ENCODE data around the gene WBP1L. TPM values are rescaled to one million over a fixed set of nuclear protein-coding genes. Genes with fewer than 3 reads are reported as not detected.
"Not testable (repeated sequence)": the region's sequence is repeated elsewhere in the genome, so short reads cannot be mapped to it uniquely, and the experiment has no call there.

WBP1L gene
- total RNA-seq, 1 donor from 2014 or later: 15.5 TPM

DNA sequence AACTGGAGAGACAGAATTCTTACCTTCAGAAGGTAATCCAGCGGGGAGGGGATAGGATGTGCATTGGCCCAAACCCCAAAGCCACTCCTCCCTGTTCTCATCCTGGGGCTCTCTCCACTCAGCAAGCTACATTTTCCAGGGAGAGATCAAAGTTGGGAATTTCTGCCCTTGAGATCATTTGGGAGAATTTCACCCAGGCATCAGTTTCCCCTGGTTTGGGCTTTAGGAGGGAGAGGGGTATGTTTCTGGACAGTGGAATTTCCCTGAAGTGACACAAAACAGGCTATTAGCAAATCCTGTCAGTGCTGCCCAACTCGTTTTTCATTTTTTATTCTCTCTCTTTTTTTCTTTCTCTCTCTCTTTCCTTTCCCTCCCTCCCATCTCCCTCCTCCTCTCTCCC, 57.7 kb downstream of the WBP1L start:
- FAIRE-seq (no peak), DNase-seq (ENCODE audit: low spot score in 2 of 2) (no peak)

DNA sequence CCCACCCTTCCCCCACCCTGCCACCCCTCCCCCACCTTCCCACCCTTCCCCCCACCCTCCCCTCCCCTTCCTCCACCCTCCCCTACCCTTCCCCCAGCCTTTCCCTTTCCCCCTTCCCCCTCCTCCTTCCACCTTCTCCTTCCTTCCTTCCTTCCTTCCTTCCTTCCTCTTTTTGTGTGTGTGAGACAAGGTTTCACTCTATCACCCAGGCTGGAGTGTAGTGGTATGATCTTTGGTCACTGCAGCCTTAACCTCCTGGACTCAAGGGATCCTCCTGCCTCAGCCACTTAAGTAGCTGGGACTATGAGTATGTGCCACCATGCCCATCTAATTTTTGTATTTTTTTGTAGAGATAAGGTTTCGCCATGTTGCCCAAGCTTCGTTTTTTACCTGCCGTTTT, 58.2 kb downstream of the WBP1L start:
- DNase-seq (ENCODE audit: low spot score in 2 of 2) (no peak), FAIRE-seq (no peak)

DNA sequence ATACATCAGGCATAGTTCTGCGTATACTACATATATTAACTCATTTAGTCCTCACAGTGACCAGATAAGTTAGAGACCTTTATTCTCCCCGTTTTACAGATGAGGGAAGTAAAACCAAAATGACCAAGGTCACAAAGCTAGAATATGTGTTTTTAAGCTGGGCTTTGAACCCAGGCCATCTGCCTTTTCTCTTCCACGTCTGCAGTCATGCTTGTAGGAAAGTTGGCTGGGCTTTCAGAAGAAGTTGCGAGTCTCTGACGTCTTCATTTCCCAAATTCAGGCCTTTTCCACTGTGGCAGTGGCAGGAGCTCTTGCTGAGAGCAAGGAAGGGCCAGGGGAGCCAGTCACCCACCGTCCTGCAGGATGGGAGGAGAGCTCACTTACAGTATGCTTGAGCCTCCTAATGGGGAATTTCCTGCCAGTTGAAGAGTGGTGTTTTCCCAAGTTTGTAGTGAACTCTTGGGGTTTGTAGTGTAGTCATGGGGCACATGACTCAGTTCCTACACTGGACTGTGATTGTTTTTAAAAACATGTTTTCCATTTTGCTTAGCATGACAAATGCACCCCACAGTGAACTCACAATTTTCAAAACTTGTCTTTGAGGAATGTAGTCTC, 59.3 kb downstream of the WBP1L start:
- DNase-seq (ENCODE audit: low spot score in 2 of 2): no peak
- no peak for FAIRE-seq

DNA sequence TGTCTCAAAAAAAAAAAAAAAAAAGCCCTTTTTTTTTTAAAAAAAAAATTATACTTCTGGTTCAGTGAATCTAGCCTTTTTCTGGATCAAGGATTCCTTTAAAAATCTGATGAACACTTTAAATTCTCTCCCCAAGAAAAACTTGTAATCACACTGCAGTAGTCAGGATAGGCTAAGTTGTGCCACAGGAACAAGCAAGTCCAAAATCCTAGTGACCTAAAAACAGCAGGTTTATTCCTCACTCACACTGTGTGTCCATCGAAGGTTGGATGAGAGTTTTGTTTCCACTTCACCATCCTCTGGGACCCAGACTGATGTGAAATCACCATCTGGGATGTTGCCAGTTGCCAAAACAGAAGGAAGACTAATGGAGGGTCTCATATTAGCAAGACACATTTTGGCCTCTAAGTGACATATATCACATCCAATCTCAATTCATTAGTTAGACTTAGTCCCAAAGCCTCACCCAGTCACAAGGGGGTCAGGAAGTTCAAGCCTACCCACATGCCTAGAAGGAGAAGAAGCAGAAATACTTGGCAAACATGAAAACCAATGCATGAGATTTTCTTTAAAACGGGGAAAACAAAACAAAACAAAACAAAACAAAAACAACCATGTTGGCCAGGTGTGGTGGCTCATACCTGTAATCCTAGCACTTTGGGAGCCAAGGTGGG, 60.8 kb downstream of the WBP1L start:
- DNase-seq (ENCODE audit: low spot score in 2 of 2) (no peak), FAIRE-seq (no peak)

DNA sequence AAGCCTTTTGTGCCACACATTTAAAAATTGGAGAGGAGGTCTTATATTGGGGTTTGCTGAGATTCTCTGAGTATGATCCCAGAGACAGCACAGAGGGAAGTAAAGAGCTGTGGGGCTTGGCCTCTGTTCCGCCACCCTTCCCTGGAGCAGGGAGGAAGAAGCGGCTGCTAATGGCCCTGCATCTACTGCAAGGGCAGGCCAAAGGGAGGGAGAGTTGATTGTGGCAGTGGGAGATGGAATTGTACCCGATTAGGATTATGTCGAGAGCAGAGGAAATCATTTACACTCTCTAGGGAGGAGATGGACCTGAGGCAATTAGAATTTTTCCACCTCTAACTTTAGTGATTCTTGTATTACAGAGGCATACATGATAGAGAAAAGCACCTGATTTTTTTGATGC, 64.6 kb downstream of the WBP1L start:
- DNase-seq (ENCODE audit: low spot score in 2 of 2) (no peak), FAIRE-seq (no peak)

DNA sequence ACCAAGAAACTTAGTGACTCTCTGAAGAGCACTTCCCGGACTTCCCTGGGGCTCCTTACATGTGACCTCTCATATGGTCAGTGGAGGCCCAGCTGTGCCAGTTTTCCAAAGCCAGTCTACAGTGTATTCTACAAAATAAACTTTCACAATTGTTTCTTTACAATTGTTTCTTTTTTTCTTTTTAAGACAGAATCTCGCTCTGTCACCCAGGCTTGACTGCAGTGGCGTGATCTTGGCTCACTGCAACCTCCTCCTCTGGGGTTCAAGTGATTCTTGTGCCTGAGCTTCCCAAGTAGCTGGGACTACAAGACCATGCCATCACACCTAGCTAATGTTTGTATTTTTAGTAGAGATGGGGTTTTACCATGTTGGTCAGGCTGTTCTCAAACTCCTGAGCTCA, 67.6 kb downstream of the WBP1L start:
- DNase-seq (ENCODE audit: low spot score in 2 of 2) (no peak), FAIRE-seq (no peak)

DNA sequence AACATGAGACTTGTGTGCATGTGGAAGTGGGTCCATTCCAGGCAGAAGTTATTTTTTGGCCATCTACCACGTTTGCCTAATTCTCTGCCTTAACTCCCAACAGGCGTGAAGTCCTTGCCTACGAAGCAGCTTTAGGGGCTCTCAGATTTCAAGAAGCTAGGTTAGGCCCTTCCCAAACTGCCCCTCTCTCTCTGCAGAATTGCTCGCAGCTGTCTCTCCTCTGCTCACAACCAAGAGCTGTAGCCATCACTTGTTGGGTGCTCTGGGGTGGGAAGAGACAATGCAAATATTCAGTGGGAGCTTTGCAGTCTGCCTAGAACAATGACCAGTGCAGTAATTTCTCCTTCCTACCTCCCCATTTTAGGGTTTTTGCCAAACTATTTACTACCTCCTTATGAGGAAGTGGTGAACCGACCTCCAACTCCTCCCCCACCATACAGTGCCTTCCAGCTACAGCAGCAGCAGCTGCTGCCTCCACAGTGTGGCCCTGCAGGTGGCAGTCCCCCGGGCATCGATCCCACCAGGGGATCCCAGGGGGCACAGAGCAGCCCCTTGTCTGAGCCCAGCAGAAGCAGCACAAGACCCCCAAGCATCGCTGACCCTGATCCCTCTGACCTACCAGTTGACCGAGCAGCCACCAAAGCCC, 68.6 kb downstream of the WBP1L start:
- FAIRE-seq (no peak), DNase-seq (ENCODE audit: low spot score in 2 of 2) (no peak)

DNA sequence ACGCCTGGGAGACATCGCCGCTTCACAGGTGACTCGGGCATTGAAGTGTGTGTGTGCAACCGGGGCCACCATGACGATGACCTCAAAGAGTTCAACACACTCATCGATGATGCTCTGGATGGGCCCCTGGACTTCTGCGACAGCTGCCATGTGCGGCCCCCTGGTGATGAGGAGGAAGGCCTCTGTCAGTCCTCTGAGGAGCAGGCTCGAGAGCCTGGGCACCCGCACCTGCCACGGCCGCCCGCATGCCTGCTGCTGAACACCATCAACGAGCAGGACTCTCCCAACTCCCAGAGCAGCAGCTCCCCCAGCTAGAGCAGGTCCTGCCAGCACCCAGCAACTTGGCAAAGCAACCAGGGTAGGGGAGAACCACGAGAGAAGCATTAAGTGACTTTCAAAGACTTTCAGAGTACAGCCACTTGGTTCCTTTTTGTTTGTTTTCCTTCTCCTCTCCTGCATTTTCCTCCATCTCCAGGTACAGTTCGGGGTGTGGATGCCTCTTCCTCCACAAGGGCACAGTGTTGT, 69.3 kb downstream of the WBP1L start:
- DNase-seq (ENCODE audit: low spot score in 2 of 2): no peak
- FAIRE-seq: no peak

DNA sequence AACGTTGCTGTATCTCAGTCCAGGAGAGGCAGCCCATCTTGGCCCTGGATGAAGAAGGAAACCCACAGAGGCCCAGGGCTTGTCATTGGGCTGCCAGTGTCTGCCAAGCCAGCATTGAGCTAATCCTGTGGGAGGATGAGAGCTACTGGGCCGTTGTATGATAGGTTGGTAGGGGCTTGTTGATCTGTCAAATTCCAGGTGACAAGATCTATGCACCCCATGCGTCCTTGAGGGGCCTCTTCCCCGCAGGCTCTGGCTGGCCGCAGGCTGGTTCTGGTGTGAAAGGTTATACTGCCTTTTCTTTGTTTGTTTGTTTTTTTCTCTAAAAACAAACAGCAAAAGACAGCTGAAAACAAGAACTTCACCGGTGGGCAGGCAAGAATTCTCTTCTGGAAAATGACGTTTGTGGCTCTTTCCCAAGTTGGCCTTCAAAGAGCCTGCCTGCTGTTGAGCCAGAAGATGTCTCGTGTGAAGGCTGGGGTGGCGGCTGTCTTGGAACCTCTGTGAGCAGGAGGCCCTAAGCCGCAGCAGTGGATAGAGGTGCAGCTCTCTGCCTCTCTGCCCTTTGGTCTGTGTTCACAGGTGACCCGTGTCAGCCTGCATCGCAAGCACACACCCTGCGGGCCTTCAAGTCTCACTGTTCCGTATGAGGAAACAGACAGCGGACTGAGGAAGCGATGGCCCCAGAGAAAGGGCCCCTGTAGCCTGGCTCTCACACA, 70.1 kb downstream of the WBP1L start:
- FAIRE-seq: no peak

DNA sequence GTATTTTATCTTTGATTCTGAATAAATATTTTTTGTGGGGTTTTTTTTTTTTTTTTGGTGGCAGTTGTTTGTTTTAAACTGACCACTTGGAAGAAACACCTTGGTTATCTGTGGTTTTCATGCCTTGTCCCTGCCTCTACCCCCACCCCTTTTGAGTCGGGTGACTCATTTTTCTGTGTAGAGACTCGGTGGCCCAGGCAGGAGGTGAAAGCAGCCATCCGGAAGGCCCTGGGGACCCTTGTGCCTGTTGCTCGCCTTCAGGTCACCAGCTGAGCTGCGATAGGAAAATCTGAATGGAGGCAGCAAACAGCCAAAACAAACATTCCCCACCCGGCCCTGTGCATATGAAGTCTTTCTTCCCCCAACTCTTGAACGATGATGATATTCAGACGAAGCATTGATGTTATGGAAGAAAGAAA, 70.7 kb downstream of the WBP1L start:
- DNase-seq (ENCODE audit: low spot score in 2 of 2) (no peak), FAIRE-seq (no peak)

More for the DNA sequence above, 70.1 kb downstream of the WBP1L start:
- DNase-seq (ENCODE audit: low spot score in 2 of 2): no peak

DNA sequence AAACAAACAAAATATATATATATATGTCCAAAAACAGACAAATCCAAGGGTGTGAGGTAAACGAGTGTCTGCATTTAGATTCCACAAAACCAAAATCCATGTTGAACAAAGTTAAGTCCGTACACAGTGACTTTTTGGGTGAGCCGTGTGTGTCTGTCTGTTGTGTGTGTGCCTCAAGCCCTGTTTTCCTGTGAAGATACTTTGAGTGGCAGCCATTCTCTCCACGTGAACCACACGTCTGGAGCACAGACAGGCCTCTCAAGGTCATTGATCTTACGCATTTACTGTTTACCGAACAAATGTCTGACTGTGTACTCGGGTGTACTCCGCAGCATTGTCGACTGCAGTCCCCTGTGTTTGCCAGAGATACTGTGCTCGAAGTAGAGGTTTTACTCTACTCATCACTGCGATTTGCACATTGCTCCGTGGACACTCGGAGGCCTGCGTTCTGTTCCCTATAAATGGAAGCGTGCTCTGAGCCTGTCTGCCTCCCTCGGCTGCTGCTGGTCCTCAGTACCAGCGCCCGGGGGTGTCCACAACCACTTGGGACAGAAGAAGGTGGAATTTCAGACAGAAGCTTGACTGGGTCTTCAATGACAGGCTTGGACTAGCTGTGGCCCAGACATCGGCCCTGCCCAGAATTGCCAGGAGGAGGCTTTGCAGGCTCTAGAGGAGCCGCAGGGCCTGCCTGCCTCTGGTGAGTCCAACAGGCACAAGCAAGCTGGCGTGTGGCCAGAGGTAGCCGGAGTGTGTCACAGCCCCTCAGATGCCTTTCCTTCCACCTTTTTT, 71.3 kb downstream of the WBP1L start:
- FAIRE-seq (no peak), DNase-seq (ENCODE audit: low spot score in 2 of 2) (no peak)

DNA sequence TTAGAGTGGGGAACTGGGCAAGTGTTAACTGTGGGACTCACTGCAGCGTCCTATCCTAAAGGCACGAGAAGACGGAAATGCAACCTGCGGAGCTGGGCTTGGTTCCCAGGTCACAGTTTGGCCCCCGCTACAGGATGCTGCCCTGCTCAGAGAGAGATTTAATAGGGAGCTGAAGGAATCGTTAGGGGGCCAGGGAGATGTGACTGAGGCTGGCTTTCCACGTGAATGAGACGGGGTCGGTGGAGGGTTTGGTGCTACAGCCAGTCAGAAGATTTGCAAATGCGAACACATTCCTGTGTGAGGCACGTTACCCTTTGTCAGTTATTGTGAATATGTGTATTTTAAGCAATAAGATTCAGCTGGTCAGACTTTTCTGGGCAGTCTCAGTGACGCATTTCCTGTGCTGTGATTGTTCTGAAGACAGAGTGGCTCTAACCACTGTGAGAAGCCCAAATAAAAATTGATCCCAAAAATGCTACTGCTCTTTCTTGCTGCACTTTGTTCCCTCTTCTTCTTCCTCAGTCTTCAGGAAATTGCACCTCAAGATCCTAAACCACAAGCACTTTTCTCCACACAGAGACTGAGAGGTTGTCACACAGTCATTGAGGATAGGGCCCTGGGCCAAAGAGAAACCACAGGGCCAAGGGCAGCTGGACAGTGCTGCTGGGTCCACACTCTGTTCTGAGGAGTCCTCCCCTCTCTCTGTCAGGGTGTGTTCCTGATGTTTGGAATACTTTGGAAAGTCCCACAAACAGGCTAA, 72.2 kb downstream of the WBP1L start:
- DNase-seq (ENCODE audit: low spot score in 2 of 2): no peak

DNA sequence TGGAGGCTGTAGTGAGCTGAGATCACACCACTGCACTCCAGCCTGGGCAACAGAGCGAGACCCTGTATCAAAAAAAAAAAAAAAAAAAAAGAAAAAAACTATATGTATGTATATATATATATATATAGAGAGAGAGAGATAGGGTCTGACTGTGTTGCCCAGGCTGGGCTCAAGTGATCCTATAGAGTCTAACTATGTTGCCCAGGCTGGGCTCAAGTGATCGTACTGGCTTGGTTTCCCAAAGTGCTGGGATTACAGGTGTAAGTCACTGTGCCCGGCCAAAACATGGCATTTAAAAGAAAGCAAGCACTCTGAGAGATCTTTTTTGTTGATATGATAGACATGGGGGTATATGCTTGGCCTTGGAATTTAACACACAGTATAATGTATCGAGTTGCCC, 73.4 kb downstream of the WBP1L start:
- DNase-seq (ENCODE audit: low spot score in 2 of 2): no peak
- no peak for FAIRE-seq

More for the DNA sequence above, 72.2 kb downstream of the WBP1L start:
- FAIRE-seq: no peak

DNA sequence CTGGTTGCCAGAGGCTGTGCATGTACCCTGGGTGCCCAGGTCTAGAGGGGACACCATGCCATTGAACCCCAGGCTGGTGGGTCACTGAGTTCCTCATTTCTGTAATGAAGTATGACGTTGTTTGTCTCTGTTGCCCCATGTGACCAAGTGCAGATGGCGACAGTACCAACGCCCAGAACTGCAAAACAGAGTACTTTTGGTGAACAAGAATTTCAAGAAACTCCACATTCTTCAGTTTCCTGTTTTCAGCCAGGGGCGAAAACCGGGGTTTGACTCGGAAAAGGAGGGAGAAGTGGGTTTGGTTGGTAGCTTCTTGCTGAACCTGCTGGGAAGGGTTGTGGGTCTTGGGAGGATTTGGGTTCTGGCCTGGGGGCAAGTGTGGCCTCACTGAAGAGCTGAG, 75.3 kb downstream of the WBP1L start:
- no peak for FAIRE-seq
- DNase-seq (ENCODE audit: low spot score in 2 of 2): no peak

DNA sequence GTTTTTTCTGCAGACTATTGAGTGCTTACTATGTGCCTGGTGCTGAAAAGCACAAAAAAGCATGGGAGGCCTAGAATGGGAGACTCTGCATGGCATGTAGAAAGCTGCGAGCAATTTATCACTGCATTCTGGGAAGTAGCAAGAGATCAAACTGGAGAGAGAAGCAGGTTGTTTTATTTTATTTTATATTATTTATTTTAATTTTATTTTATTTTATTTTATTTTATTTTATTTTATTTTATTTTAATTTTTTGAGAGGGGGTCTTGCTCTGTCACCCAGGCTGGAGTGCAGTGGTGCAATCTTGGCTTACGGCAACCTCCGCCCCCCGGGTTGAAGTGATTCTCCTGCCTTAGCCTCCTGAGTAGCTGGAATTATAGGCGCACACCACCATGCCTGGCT, 76.3 kb downstream of the WBP1L start:
- not testable (repeated sequence) for FAIRE-seq; DNase-seq (ENCODE audit: low spot score in 2 of 2)

DNA sequence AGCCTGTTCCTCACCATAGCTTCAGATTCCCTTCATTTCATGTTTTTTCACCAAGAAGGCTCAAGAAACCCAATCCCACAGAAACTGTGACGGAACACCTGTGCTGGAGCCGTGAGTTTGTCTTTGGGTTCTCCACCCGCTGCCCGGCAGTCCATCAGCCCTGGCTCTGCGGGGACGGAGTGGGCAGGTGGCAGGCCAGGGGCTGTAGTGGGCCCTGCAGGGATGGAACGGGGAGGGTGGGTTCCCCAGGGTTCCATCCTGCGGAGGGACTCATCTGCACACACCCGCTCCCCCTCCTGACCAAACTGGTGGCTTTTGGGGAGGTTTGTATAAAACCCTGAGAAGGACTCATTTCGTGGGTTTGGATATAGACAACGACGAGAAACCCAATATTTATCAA, 78.5 kb downstream of the WBP1L start:
- FAIRE-seq: no peak
- DNase-seq (ENCODE audit: low spot score in 2 of 2): no peak

DNA sequence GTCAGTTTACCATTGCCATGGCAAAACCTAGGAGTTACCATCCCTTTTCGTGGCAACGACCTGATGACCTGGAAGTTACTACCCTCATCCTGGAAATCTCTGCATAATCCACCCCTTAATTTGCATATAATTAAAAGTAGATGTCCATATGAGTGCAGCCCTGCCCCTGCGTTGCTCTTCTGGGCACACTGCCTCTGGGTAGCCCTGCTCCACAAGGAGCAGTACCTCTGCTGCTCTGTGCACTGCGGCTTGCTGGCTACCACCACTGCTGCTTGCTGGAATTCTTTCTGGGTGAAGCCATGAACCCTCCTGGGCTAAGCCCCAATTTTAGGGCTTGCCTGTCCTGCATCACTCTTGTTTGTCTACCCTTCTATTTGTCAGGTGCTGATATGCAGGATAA, 80.9 kb downstream of the WBP1L start:
- DNase-seq (ENCODE audit: low spot score in 2 of 2) (no peak), FAIRE-seq (no peak)

DNA sequence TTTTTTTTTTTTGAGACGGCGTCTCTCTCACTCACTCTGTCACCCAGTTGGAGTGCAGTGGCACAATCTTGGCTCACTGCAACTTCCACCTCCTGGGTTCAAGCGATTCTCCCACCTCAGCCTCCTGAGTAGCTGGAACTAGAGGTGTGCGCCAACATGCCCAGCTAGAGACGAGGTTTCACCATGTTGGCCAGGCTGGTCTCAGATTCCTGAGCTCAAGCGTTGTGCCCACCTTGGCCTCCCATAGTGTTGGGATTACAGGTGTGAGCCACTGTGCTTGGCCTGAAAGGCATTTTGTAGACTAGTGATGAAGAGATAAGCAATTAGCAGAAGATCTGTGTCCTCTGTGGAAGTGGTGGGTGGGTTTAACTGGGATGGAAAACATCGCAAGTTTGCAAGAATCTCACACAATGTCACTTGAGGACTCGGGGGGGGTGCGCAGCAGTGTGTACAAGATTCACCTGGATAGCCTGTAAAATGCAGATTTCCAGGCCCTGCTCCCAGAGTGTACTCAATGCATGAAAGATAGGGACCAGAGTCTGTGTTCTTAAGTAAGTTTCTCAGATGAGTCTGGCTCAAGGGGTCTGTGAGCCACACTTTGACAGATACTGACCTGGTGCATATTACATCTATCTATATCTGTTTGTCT, 82.5 kb downstream of the WBP1L start:
- DNase-seq (ENCODE audit: low spot score in 2 of 2) (no peak), FAIRE-seq (no peak)

DNA sequence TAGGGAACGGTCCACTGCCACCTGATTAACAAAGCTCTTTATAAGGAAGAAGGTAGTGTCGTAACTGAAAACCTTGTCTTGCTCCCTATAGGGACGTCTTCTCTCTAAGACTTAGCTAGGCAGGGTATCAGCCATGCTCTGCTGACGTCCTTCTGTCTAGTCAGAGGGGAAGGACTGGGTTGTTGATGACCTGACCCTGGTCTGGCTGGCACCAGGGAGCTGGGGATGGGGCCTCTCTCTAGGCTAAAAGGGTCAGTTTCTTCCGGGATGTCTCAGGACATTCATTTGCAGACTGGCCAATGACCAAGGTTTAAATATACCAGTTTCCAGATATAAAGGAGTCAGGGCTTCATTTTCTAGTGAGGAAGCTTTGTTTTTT, 83.8 kb downstream of the WBP1L start:
- no peak for DNase-seq (ENCODE audit: low spot score in 2 of 2)
- FAIRE-seq: no peak

All from frontal cortex (tissue), 4 donors.